CD1c-positive myeloid dendritic cell (primary cell): ENCODE measurements around the gene ANO7.

Experiments
- DNase-seq: peaks from one replicate; pipeline ENCODE4 v3.0.0-alpha.2; 2016; ENCODE audit errors: extremely low spot score

Gene ANO7

DNA sequence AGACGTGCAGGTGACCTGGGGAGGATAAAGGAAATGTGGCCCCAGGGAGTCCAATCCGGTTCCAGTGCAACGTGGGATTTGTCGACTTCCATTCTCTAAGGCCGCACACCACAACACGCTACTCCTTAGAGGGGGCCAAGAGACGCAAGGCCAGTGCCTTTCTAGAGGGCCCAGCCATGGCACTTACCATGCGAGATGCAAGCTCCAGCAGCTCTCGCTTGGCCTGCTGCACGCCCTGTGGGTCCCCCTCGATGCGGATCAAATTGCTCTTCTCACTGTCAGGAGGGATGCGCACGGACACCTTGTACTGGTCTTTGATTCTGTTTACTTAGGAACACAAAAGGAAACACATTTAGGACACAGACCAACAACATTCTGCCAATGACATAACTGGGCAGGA is 61.2 kb downstream of the ANO7 start:
- DNase-seq: no peak

DNA sequence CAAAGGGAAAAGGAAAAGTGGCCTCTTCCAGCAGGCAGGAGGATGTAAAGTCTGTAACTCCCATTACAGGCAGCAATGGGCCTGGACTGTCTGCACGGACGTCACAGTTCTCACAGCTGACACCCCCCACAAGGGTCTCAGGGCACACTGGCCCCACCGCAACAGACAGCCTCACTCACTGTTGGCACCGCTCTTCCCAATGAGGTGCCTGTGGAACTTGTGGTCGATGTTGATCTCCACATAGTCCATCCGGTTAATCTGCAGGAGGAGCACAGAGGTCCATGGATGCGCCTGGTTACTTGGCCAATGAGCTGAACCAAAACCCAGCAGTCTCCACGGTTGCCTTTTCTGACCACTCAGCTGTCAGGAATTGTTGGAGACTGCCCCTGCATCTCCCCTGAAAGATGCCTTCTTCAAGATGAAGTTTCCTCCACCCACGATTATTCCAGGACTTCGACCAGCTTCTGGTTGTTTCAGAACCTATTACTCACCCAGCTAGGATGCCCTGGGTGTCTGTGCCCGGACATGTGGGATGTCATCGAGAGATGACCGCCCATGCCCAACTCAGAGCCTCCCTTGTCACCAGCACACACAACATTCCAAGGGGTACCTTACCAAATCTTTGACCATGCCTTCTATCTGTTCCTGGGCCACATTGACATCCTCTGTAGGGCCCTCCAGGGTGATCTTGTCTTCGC is 64.5 kb downstream of the ANO7 start:
- no peak for DNase-seq

DNA sequence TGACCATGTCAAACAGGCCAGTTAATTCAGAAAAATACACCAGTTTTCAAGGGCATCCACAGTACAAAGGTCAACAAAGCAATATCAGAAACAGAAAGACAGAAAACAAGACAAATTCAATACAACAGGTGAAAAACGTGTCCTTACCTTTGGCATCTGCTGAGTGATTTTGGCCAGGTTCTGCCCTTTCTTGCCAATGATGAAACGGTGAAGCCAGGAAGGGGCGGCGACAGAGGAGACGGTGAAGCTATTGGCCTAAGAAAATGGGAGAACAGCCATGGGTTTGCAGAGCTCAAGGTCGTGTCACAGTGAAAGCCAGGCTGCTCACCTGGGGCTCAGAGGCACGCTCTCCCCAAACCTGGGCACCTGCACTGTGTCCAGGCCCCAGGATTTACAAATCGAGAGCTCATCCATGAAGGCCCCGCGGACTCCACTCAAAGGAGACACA is 66.5 kb downstream of the ANO7 start:
- no peak for DNase-seq

DNA sequence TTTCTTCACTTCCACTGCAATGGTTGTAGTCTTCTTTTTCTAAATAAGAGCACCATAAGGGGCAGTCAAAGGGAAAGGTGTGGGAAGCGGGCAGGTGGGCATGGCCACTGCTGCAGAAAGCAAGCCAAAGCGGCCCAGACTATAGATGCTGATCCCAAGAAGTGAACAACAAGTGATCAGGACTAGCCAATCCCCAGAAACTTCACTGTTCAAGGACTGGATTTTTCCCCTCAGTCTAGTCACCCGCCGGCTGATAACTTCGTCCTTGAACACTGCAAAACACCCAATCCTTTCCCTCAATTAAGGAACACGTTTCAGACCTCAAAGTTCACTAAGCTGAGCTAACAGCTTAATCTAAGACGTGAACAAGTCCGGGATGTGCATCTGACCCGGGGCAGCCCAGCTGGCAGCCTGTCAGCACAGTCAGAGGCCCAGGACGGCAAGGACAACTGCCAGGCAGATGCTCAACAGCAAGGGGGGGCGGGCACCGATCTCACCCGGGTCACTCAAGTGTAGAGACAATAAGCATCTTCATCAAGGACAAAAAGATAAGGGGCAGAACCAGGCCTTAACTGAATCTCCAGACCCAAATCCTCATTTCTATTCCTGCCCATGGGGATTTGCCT is 67.2 kb downstream of the ANO7 start:
- no peak for DNase-seq

DNA sequence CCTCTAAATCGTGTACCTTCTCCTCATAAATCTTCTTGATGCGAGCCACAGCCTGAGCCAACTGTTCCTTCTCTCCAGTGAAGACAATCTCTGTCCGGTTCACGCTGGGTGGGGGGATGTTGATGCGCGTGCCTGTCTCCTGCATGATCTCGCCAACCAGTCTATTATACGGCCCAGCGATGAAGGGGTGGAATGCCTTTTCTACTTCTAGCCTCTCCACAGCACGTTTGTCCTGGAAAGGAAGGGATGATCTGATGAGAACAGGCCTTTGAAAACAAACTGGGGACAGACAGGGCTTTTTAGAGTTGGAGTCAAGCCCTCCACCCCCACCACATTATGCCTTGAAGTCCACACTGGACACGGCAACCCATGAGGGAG is 67.7 kb downstream of the ANO7 start:
- DNase-seq: no peak

DNA sequence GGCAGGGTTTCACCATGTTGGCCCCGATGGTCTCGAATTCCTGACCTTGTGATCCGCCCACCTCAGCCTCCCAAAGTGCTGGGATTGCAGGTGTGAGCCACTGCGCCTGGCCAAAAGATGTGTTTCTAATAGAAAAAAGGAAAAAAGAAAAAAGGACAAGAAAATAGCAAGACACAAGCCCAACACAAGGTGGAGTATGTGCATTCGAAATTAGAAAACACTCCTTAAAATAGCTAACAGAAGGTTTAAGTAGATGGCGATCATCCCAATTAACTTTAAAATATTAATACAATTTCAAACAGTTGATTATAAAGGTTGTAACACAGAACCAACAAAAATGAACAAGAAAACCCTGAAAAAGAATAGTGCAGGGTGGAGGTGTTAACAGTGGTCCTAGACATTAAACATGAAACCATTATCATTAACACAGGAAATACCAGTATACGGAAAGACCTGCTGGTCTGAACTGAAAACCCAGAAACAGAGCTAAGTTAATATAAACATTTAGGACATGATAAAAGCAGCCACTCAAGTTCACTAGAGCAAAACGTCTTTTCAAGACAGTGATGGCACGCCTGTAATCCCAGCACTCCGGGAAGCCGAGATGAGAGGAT is 69.0 kb downstream of the ANO7 start:
- no peak for DNase-seq

DNA sequence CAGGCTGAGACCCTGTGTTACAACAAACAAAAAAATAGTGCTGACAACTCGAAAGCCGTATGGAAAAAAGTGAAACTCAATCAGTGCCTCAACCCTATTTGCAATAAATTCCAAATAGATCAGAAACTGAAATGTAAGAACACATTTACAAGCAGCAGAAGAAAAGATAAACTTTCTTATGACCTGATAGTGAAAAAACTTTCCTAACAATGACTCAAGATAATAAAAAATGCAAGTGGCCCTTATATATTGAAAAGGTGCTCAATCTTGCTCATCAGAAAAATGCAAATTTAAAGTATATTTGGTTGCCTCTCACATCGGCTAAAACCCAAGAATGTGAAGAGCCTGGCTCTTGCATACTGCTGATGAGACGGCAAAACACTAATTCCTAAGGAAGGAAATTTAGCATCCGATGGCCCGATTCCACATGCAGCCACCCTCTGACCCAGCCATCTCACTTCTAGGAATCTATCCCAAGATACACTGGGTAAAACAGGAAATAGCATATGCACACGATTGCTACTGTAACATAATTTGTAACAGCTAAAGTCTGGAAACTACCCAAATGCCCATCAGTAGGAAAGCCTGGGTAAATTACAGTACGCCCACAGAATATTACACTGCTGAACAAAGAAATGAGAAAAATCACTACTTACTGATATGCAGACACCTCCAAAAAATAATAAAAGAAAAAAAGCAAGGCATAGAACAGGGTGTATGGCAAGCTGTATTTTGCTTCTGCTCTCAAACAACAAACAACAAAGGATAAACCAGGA is 70.2 kb downstream of the ANO7 start:
- DNase-seq: no peak

DNA sequence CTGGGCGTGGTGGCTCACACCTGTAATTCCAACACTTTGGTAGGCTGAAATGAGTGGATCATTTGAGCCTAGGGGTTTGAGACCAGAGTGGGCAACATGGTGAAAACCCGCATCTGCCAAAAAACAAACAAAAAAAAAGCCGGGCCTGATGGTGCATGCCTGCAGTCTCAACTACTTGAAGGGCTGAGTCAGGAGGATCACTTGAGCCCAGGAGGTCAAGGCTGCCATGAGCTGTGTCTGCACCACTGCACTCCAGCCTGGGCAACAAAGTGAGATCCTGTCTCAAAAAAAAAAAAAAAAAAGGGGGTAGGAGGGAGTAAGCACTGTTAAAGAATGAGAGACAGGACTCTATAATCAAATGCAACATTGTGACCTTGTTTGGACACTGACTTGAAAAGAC is 72.4 kb downstream of the ANO7 start:
- no peak for DNase-seq

DNA sequence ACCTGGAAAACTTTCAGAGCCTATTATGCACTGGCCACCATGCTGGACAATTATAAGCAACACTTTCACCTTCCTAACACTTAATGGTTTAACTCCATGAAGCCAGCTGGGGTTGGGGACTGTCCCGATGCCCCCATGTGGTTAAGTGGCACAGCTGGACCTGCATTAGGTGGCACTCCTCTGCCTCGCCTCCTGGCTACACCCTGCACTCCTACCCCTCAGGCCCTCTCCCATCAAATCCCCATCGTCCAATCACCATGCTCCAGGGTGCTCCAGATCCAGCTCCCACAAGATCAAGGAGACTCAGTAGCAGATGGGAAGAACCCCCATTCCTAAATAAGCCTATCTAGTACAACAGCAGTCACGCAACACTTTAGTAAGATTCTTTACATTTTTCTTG is 73.2 kb downstream of the ANO7 start:
- no peak for DNase-seq

DNA sequence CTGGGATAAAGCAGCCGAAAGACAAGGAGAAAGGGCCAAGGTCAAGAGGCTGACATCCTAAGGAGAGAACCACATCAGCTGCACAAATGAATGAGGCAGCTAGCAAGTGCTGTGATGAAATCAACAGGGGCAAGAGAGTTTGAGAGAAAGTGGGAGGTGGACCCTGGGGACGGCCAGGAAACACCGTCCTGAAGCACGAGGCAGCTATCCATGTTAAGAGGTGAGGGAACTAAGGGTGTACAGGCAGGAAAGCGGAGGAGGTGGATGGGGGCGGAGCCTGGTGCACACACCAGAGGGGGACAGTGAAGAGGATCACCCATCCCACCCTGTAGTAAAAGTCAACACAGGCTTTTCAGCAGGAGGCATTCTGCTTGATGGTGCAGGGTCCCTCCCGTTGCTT is 74.6 kb downstream of the ANO7 start:
- DNase-seq: no peak

DNA sequence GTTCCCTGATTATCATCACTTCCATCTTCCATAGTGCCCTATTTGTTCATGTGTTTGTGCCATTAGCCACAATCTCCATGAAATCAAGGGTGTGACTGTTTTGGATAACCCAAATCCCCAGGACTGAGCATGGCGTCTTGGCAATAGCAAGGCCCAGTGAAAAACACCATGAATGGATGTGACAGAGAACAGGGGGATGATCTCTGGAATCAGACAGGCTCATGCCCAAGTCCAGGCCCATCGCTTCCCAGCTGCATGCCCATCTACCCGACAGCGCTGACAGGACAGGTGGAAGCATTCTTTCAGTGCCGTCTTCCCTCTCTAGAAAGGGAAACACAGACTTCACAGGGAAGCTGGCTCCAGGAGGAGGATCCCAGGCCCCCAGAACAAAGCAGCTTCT is 77.0 kb downstream of the ANO7 start:
- no peak for DNase-seq

DNA sequence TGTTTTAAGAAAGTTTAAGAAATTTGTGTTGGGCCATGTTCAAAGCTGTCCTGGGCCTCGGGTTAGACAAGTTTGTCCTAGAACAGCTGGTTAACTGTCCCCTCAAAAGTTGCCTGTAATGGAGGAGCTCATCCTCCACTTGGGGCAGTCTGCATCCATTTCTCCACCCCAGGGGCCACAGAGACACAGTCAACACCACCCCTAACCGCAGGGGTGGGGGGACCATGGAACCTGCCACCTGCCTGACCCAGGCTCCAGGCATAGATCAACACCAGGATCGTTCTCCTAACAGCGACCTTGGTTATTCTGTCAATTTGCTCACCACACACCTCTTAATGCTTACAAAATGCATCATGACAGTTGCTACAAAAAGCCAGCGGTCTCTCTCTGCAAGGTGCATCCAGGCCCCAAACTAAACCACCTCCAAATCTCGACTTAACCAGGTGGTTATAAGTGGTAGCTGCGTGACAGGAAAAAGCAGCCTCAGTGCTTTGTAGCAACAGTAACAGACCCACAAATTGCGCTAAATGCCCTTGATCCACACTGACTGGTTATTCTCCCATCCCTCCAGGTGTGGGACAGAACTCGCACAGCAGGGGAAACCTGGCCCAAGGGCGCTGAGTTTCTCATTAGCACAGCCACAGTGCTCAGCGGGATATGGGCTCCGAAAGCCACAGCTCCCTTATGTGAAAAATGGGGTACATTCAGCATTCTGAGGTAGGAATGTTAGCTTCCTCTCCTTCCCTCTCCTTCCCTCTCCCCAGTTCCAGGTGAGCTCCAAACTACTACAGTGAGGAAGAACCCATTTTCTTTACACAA is 79.0 kb downstream of the ANO7 start:
- DNase-seq: no peak

DNA sequence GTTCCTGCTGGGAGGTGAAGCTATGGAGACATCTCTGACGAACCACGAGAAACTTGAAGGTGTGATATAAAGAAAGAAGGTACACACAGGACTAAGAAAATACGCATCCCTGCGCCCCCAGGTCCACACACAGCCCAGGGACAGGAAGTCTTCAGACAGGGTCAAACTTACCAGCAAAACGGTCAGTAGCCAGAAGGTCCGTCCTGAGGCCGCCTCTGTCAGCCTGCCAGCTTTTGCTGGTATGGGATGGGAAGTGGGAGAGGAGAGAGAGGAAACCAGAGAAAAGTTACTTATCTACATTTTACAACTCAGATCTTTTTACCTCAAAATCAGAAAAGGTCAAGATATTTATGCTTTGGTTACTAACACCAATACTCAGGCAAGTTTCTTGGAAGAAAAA is 79.8 kb downstream of the ANO7 start:
- DNase-seq: no peak

DNA sequence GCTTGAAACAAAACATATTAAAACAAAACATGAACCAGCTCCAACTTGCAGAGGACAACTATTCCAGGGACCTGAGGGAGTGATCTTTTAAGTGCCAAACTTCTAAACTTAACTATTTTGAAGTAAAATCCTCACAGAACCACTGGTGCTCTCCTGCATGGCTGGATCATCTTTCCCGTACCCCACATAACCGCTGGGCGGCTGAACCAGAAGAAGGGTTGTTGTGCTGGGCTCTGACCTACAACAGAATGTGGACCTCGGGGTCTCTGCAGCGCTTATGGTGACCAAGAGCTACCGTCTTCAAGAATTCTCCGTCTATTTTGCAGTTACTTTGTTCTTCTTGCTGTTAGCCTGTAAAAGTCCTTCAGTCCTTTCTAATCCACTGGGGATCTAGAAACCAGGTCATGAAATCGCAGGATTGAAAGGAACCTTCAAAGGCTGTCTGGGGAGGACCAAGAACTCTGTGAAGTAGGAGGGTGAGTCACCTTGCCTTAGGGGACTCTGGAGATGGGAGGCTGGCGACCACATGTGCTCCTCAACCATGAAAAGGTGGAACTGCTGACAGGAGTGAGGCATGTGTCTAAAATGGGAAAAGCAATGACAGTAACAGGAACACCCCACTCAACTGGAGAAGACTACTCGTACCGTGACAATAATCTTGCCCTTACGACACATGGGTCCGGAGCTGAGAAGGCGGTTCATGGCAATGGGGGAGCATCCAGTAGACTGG is 80.4 kb downstream of the ANO7 start:
- DNase-seq: no peak

DNA sequence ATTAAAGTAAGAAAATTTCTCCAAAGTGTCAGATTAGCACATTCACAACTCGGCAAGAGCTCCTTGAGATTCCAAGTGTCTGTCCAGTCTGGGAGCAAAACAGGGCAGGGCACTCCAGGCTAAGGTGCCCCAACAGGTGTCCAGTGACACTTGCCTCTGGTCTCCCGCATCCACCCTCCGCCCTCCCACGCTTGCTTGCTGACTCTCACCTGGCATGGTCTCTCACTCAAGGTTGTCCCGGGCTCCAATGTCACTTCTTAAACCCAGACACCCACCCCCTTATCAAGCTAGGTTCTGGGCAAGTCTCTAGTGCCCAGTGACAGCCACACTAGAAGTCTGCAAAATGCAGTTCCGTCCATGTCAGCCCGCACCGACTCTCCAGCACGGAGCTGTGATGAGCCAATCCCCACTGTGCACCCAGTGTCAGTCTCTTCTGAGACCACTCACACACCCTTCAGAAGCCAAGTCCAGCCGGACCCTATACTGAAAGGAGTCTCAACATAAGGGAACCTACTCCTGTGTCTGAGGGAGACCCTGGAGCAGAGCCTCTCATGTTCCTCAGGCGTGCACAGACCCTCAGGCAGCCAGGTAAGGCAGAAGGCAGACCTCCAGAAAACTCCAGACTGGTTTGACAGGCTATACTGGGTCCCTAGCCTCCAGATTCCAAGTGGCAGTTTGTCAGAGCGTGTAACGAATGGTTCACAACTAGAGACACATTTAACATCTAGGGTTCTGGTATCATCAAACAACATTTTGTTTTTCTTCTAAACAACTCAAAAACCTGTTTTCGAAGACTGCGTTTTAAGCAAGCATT is 81.4 kb downstream of the ANO7 start:
- no peak for DNase-seq

DNA sequence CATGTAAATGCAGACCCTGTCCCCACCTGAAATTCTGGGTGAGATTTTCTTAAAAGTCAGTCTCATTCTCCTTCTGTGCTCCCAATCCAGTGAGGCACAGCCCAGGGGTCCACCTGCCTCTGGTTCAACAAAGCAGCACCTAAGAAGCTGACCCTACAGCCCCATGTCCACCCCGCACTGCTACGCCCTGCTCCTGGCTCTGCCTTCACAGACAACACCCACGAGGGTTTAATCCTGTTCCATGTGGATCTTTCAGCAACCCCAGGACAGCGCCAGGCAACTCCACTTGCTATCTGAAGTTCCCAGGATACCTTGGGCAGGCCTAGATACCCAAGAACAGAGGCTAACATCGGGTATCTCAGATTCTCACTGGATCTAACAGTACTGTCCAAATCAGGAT is 82.1 kb downstream of the ANO7 start:
- no peak for DNase-seq

DNA sequence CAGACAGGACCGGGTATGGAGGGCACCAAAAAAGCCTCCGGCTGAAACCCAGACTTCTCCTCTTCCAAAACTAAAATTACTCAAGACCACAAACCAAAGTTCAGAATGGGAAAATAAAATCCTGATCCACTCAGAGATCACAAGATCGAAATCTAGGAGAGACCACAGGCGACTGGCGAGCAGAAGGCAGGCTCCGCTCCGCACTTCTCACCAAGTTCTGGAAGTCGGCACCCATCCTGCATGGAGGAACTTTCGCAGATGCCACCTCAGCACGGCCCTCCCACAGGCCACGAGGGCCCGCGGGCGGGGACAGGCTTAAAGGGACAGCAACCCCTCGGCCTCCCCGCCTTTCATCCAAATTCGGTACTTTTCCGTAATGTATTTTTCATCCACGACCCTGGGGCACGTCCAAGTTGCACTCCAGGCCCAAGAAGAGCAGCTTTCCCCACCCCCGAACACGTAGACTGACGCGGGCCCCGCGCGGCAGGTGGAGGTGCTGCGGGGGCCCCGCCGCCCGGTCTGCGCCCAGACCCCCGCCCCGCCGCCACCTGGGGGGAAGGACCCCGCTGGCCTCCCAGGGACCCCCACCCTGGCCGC is 83.3 kb downstream of the ANO7 start:
- peak; percentile 88 for DNase-seq

DNA sequence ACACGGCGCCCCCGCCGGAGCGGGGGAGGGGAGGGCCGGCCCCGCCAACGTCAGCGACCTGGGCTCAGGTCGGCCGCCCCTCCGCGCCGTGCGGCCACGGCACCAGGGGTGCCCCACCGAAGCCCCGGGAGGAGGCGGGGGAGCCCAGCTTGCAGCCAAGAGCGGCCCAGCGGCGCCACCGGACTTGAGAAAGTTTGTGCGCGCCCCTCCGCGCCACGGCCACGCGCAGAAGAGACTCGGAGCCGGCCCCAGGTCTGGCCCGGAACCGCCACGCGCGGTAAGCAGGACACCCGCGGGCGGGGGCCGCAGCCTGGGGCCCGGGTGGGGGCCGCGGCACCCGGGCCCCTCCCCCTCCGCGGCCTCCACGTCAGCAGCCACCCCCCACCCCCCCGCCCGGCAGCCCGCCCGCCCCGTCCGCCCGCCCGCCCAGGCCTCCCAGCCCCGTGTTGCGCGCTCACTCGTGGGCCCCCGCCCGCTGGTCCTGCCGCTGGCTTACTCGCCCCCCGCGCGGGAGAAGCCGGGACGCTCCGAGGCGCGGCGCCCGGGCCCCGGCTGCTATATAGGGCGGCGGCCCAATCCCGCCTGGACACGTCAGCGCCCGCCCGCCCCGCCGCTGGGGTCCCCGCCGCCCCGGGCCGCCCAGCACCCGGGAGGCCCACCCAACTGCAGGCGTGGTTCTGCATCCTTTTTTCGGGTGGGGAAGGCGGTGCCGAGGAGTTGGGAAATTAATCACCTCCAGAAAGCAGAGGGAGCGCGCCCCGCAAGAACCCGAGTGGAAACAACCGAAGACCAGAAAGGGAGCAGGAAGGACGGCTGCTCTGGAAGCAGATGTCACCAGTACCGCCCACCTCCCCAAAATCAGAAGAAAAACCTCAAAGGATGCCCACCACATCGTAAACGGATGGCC is 84.1 kb downstream of the ANO7 start:
- DNase-seq: peak; percentile 59
